Loucy (cell line): ENCODE measurements around the gene DNAJC30.
A peak's percentile ranks its signal among the peaks of the same experiment; 100 is the strongest.

Experiments
- CTCF ChIP-seq: fragments of 200-600 bp; sonication (generic); conservative IDR thresholded peaks from 2 replicates; pipeline ENCODE4 v1.5.1; 2014; ENCODE audit warnings: mild to moderate bottlenecking, antibody characterized with exemption, low read length
- EZH2phosphoT487 ChIP-seq: fragments of 200-600 bp; IDR thresholded peaks from 2 replicates; pipeline ENCODE4 v1.6.1; 2018; ENCODE audit warnings: antibody characterized with exemption, mild to moderate bottlenecking, moderate library complexity, borderline replicate concordance

GRCh38 chr7:73717991-73718405 is 34.7 kb upstream of the DNAJC30 start:
- TF ChIP-seq CTCF (no peak), EZH2phosphoT487 (peak; percentile 95)
